PFSK-1 (cell line): ENCODE data around the gene USH1G. TPM values are rescaled to one million over a fixed set of nuclear protein-coding genes. Genes with fewer than 3 reads are reported as not detected.

Experiments used
- FOXP2 ChIP-seq: optimal IDR thresholded peaks from 2 replicates; pipeline ENCODE3; 2011; ENCODE audit warnings: borderline replicate concordance, control low read depth, inconsistent platforms; ENCODE audit not compliant: insufficient read depth; ENCODE audit errors: extremely low read length, extremely low read depth
- POLR2AphosphoS5 ChIP-seq: IDR thresholded peaks from 2 replicates; pipeline ENCODE4 v1.6.1; 2012; ENCODE audit warnings: low read depth, mild to moderate bottlenecking, control low read depth, low read length, moderate library complexity
- SIN3A ChIP-seq: IDR thresholded peaks from 2 replicates; pipeline ENCODE4 v1.6.1; 2012; ENCODE audit warnings: mild to moderate bottlenecking, low read length, moderate library complexity, borderline replicate concordance; ENCODE audit not compliant: insufficient read depth
- TAF1 ChIP-seq: IDR thresholded peaks from 2 replicates; pipeline ENCODE4 v1.6.1; 2012; ENCODE audit warnings: low read length, control low read depth, borderline replicate concordance; ENCODE audit not compliant: insufficient read depth
- polyA plus RNA-seq: library from polyadenylated mRNA; unstranded; fragments of >200 nt; gene quantifications from one replicate; pipeline ENCODE4 v1.2.1, GENCODE V29; 2012; ENCODE audit warnings: low read depth, missing spikeins; ENCODE audit not compliant: insufficient read length
- TF ChIP-seq, protein P1 (sequence below), 2 experiments: IDR thresholded peaks; 2 replicates each; pipeline versions ENCODE4 v1.6.1 to v1.8.0; 2011 to 2012; ENCODE audit warnings: low read depth in 2 of 2, low read length in 2 of 2, control low read depth in 1 of 2, inconsistent platforms in 1 of 2, mild to moderate bottlenecking in 1 of 2, moderate library complexity in 1 of 2; ENCODE audit not compliant: insufficient read depth in 1 of 2

The USH1G gene
- polyA plus RNA-seq, result not detected

- TF ChIP-seq TAF1, result no peak
- TF ChIP-seq, protein P1, sequence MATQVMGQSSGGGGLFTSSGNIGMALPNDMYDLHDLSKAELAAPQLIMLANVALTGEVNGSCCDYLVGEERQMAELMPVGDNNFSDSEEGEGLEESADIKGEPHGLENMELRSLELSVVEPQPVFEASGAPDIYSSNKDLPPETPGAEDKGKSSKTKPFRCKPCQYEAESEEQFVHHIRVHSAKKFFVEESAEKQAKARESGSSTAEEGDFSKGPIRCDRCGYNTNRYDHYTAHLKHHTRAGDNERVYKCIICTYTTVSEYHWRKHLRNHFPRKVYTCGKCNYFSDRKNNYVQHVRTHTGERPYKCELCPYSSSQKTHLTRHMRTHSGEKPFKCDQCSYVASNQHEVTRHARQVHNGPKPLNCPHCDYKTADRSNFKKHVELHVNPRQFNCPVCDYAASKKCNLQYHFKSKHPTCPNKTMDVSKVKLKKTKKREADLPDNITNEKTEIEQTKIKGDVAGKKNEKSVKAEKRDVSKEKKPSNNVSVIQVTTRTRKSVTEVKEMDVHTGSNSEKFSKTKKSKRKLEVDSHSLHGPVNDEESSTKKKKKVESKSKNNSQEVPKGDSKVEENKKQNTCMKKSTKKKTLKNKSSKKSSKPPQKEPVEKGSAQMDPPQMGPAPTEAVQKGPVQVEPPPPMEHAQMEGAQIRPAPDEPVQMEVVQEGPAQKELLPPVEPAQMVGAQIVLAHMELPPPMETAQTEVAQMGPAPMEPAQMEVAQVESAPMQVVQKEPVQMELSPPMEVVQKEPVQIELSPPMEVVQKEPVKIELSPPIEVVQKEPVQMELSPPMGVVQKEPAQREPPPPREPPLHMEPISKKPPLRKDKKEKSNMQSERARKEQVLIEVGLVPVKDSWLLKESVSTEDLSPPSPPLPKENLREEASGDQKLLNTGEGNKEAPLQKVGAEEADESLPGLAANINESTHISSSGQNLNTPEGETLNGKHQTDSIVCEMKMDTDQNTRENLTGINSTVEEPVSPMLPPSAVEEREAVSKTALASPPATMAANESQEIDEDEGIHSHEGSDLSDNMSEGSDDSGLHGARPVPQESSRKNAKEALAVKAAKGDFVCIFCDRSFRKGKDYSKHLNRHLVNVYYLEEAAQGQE (IDR thresholded peaks at IDR 0.05; ENCODE audit: insufficient read depth in 1 of 2, low read depth in 2 of 2, low read length in 2 of 2), result no peak
- TF ChIP-seq FOXP2, result no peak
- TF ChIP-seq POLR2AphosphoS5, result no peak
- no peak for TF ChIP-seq SIN3A
These were observed at the start of gene USH1G for GRCh38 chr17:74922694-74923537. TSS of gene USH1G (minus strand) at chr17:74923255. CDS start at chr17:74923073, 182 bp downstream.

DNA sequence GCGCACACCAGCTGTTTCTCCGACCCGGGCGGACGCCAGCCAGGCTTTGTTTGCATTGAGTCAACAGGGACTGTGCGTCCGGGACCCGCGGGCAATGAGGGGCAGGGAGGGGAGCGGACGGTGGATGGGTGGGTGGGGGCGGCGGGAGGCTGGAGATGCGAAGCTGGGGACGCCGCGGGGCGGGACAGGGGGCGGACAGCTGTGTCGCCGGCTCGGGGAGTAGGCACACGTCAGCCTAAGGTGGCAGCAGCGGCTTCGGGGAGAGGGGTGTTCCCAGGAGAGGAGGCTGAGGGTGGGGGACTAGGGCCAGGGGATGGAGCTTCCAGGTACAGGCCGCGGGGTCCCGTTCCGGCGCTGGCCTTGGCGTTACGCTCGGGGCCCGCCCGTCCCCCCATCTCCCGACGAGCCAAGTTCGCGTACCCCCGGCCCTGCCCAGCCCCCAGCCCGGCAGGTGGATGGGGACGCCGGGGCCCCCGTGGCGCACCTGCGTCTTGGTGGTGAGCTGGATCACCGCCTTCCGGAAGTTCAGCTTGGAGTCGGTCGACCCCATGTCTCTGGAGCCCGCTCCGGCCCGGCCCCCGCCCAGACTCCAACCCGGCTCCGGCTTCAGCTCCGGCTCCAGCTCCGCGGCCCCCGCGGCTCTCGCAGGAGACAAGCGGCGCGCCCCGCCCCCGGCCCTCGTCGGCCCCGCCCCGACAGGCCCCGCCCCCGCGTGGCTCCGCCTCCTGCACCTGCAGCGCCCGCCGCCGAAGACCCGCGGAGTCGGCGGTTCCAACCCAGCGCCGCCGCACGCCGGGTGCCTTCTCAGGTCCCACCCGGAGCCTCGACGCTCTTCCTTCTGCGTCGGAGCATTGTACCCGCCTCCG lies 49.3 kb upstream of the USH1G start, which contains the start of gene HID1:
Gene HID1 (minus strand): TSS at position 653 of the 866 bp plus-strand sequence. CDS start 103 bp downstream, at position 550.
- no peak for TF ChIP-seq TAF1
- no peak for TF ChIP-seq SIN3A
- no peak for TF ChIP-seq POLR2AphosphoS5
- TF ChIP-seq, protein P1 (IDR thresholded peaks at IDR 0.05; ENCODE audit: insufficient read depth in 1 of 2, low read depth in 2 of 2, low read length in 2 of 2), result no peak
- no peak for TF ChIP-seq FOXP2

GRCh38 chr17:74971842-74972106 lies 48.7 kb upstream of the USH1G start:
- no peak for TF ChIP-seq FOXP2
- TF ChIP-seq TAF1, result no peak
- TF ChIP-seq, protein P1 (IDR thresholded peaks at IDR 0.05; ENCODE audit: insufficient read depth in 1 of 2, low read depth in 2 of 2, low read length in 2 of 2), result no peak
- no peak for TF ChIP-seq SIN3A
- TF ChIP-seq POLR2AphosphoS5, result no peak

DNA sequence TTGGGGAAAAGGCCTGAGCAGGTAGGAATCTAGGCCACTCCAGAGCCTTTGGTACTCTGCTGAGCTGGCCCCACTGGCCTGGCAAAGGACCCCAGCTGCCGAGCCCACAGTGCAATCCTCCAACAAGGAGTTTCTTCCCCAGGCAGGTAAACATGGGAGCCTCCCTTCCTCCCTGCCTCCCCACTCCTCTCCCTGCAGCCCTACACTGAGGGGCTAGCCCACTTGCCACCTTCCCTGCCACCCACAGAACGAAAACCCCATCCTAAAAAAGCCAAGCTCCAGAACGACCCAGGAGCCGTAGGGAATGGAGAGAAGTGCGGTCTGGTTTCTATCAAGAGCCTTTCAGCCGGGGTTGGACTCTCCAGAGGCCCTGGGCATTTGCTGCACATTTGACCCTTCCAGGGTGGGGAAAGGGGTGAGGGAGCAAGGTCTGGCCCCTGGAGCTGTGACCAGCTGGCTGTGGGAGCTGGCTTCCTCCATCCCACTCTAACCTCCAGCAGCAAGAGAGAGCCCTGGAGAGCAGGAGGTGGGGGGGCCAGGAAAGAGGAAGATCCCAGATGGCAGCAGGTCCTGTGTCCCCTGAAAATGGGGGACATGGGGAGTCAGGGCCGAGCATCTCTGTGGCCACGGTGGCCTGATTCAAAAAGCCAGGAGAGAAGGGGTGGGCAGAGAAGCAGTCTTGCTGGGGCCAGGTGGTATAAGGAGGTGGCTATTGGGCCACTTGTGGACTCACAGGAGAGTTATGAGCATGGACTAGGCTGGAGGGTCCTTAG lies 48.2 kb upstream of the USH1G start:
- TF ChIP-seq SIN3A (no peak), POLR2AphosphoS5 (no peak), TAF1 (no peak), FOXP2 (no peak)
- TF ChIP-seq, protein P1 (IDR thresholded peaks at IDR 0.05; ENCODE audit: insufficient read depth in 1 of 2, low read depth in 2 of 2, low read length in 2 of 2), result no peak
